Stimulated activated CD4-positive, alpha-beta T cell treated with anti-CD3 and anti-CD28 coated beads, Interleukin-15, amount 100 ng/mL, for 1 hour (primary cell): ENCODE data around the gene PTPDC1.
"Not testable (repeated sequence)": the region's sequence is repeated elsewhere in the genome, so short reads cannot be mapped to it uniquely, and the experiment has no call there.

Experiments used
- DNase-seq, 2 donors: peaks; one replicate each; pipeline ENCODE4 v3.0.0-alpha.2; 2020; ENCODE audit warnings: low read depth in 1 of 2, low spot score in 1 of 2

Gene PTPDC1

DNA sequence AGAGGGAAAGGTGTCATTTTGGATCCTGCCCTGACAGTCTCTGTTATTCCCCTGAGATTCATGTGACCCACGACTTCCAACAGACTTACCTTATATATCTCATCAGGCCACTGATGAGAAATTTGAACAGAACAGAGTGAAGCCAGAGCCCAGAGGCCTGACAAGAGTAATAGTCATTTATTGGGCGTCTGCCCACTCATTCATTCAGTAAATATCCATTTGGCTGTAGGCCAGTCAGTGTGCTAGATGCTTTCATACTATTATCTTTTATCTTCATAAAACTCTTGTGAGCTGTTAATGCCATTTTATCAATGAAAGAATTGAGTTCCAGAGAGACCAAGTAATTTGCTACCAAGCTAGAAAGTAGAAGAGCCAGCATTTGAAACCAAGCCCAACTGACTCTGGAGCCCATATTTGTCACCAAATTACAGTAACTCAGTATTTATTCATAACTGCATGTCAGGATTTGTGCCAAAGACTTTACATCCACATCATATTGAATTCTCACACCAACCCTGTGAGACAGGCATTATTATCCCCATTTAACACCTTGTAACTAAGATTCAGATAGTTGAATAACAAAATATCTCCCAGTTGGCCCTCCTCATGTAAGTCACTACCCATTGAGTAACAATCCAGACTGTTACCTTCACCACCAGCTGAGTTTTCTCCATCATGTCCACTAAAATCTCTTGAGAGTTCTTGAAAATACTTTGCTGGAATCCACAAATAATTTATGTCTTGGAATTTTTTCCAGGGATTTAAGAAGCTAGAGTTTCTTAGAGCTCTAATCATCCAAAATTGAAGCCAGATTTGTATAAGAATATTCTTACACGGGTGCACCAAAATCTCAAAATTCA is 2.5 kb downstream of the PTPDC1 start:
- no peak for DNase-seq

GRCh38 chr9:94094219-94095145 is 10.2 kb downstream of the PTPDC1 start:
- DNase-seq: not testable (repeated sequence)

DNA sequence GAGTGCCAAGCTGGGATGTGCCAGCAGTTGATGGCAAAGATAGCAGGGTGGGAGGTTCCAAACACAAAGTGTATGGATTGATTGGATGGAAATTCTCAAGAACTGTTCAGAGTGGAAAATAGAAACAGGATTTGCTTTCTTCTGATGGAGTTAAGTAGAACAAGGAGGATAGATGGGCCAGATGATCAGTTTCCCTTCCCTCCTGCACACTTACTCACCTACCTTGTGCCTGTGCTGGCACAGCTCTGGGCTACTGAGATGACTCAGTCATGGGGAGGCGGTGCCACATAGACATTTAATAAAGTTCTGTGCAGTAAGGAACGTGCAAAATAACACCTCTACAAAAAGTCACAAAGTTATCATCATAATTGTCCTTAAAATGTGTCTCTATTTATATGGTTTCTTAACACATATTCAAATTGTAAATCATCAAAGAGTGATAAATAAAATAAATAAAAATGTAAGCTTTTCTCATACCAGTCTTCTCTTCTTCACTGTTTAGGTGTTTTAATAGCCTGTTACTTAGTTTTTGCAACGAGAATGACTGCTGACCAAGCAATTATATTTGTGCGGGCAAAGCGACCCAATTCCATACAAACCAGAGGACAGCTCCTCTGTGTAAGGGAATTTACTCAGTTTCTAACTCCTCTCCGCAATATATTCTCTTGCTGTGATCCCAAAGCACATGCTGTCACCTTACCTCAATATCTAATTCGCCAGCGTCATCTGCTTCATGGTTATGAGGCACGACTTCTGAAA is 12.7 kb downstream of the PTPDC1 start:
- no peak for DNase-seq

- DNase-seq: no peak
These were observed 13.6 kb downstream of the PTPDC1 start for GRCh38 chr9:94097788-94098414.

- DNase-seq: no peak
These were observed 16.1 kb downstream of the PTPDC1 start for GRCh38 chr9:94100152-94100879.

- no peak for DNase-seq
These were observed 17.0 kb downstream of the PTPDC1 start for GRCh38 chr9:94101162-94101853.

- no peak for DNase-seq
These were observed 24.3 kb downstream of the PTPDC1 start for GRCh38 chr9:94108584-94108983.

DNA sequence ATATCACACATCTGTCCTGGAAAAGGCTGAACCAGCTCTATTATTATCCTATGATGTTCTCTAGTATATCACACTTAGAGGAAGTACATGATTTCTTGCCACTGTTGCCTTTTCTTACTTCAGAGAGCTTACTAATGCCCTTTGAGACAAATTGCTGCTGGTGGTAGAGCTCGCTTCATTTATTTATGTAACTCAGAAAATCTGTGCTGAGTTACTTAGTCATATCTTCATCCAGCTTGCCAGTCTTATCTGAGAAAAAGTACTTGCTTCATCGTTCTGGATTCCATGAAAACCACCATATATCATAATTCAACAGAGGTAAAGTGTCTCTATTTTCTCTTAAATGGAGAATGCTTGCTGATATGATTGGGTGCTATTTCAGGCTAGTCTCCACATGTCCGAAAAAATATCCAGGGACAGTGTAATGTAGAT is 26.6 kb downstream of the PTPDC1 start:
- DNase-seq: no peak

DNA sequence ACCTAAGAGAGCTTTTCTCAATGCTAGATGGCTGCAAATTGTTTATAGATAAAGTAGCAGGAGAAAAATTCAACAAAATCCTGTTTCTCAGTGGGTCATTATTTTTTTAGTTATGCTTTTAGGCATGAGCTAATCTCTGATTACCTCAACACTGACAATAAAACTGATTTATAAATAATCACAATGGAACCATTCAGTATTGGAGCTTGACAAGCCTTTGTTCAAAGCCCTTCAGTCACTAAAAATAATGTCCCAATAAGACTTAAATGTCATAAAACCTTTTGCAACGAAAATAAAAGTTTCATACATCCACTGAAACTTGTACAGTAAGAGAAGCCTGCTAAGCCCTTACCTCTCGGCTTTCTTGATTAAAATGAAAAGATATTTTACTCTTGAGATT is 27.2 kb downstream of the PTPDC1 start:
- DNase-seq: no peak

GRCh38 chr9:94112716-94113465 is 28.6 kb downstream of the PTPDC1 start:
- DNase-seq: no peak

GRCh38 chr9:94120088-94120487 is 35.8 kb downstream of the PTPDC1 start:
- not testable (repeated sequence) for DNase-seq

GRCh38 chr9:94120854-94121376 is 36.7 kb downstream of the PTPDC1 start:
- no peak for DNase-seq

GRCh38 chr9:94126844-94127243 is 42.6 kb downstream of the PTPDC1 start:
- DNase-seq: no peak

DNA sequence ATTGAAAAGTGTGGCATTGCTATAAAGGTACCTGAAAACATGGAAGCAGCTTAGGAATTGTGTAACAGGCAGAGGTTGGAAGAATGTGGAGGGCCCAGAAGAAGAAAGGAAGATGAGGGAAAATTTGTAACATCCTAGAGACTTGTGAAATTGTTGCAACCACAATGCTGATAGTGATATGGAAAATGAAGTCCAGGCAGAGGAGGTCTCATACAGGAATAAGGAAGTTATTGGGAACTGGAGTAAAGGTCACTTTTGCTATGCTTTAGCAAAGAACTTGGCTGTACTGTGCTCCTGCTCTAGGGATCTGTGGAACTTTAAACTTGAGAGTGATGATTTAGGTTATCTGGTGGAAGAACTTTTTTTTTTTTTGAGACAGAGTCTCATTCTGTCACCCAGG is 43.5 kb downstream of the PTPDC1 start:
- no peak for DNase-seq

DNA sequence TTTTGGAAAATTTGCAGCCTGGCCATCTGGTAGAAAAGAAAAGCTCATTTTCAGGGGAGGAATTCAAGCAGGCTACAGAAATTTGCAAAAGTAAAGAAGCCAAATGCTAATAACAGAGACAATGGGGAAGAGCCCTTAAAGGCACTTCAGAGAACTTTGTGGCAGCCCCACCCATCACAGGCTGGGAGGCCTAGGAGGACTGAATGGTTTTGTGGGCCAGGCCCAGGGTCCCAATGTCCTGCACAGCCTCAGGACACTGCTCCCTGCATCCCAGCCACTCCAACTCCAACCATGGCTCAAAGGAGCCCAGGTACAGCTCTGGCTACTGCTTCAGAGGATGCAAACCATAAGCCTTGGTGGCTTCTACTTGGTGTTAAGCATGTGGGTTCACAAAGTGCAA is 44.3 kb downstream of the PTPDC1 start:
- no peak for DNase-seq

DNA sequence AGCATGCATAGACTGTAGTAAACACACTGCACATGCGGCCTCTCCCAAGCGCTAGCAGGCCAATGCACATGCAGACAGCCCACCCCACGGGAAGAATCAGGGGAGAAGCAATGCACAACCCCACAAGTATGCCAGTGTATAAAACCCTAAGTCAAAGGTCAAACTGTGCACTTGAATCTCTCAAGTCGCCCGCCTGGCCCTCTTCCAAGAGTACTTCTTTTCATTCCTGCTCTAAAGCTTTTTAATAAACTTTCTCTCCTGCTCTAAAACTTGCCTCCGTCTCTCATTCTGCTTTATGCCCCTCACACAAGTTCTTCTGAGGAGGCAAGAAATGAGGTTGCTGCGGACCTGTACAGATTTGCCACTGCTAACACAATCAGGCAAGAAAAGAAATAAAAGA is 50.4 kb downstream of the PTPDC1 start:
- DNase-seq: no peak

GRCh38 chr9:94135222-94135621 is 51.0 kb downstream of the PTPDC1 start:
- no peak for DNase-seq

- DNase-seq: no peak
These were observed 55.6 kb downstream of the PTPDC1 start for GRCh38 chr9:94139672-94140417.
